ENCODE data around the gene ARHGAP32. TPM values are rescaled to one million over a fixed set of nuclear protein-coding genes. Genes with fewer than 3 reads are reported as not detected.
"Not testable (repeated sequence)": the region's sequence is repeated elsewhere in the genome, so short reads cannot be mapped to it uniquely, and the experiment has no call there.

ARHGAP32 gene
- total RNA-seq, 1 donor, result 4.9 TPM

DNA sequence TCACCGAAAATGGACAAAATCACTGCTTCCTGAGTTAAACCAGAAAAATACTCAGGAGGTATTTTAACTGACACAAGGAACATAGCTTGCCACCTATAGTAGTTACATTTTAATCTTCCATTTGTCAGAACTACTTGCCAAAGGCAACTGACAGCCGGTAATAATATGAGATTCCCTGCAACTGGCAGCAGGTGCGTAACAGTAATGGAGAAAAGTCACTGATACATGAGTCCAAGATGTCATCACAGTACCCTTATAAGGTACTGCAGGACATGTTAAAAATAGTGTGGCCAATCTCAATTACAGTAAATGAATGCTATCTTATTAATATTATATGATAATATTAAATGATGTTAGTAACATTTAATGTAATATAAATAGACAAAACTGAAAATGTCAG is 21.1 kb upstream of the ARHGAP32 start:
- Histone ChIP-seq H3K4me3 (ENCODE audit: low read length) (no peak overlapping the region), H3K27me3 (ENCODE audit: insufficient read depth, low read length) (no peaks in the 10 kb centered on the region), H3K9me3 (ENCODE audit: low read depth, low read length) (no peaks in the 10 kb centered on the region), H3K4me1 (ENCODE audit: insufficient read depth, low read length) (no peaks in the 10 kb centered on the region)

DNA sequence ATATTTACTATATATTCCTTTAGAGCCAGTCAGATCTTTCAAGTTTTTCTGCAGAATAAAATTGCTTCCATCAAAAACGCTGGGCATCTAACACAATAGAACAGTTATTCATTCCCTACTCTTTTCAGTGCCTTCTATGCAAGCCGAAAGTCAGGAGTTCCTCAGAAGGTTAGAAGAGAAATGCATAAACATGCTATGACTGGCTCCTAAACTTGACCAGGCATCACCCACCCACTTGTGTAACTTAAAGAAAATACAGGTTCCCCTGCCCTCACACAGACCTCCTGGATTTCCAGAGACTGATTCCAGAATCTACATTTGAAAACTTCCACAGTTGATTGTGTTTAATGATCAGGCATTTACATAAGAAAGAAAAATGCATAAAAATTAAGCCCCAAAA is 19.3 kb upstream of the ARHGAP32 start:
- Histone ChIP-seq H3K9me3 (ENCODE audit: low read depth, low read length) (no peaks in the 10 kb centered on the region), H3K4me3 (ENCODE audit: low read length) (no peak overlapping the region), H3K27me3 (ENCODE audit: insufficient read depth, low read length) (no peaks in the 10 kb centered on the region), H3K4me1 (ENCODE audit: insufficient read depth, low read length) (no peaks in the 10 kb centered on the region)

DNA sequence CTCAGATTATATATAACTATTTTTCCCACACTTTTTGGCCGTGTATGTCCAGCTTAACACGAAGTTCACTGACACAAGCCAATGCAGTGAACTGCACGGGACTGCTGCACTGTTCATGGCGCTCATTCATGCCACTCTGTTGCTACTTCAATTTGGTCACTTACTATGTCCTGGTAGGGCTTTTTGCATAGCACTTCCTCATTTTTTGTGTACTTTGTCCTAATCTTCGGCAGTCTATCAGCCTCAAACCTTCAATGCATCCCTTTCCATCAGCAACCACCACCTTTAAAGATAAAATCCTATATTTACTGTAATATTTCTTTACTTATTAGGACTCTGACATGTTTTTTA is 18.7 kb upstream of the ARHGAP32 start:
- no peaks in the 10 kb centered on the region for H3K9me3 ChIP-seq (ENCODE audit: low read depth, low read length)
- H3K4me3 ChIP-seq (ENCODE audit: low read length), result no peak overlapping the region
- H3K27me3 ChIP-seq (ENCODE audit: insufficient read depth, low read length), result no peaks in the 10 kb centered on the region
- no peaks in the 10 kb centered on the region for H3K4me1 ChIP-seq (ENCODE audit: insufficient read depth, low read length)

DNA sequence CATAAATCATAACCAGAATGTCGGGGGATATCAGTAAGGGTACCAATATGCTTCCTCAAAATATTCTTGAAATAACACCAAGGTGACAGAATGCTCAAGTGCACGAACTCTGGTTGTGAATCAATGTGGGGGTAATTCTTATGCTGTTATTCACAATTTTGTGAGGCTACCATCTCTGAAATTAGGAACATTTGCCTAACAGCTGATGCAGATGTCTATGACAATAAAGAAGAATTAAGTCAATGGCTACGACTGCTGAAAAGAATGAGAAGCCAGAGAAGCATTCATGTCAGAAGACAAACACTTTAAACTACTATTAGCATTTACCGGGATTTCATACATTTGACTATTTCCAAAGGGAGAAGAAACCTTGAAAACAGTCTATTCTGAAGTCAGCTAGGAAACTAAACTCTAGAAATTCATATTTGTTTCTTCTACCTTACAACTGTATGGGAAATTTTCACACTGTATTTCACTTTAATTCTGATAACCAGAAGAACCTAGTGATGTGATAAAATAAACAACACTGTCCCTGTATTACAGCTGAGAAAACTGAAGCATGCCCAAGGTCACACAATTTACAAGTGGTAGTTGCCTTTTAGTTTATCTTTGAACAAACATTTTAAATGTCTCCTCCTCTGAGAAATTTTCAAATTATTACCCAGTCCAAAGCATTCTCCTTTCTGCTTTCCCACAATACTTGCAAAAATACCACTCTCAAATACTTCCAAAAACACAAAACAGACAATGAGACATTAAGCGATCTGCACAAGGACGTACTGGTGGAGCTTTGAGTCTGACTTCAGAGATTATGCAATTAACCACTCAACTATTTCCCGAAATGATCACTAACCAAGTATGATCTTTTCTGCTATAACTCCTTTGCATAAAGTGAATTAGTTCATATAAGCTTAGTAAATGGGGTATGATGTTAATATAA is 18.0 kb upstream of the ARHGAP32 start:
- H3K4me3 ChIP-seq (ENCODE audit: low read length), result no peak overlapping the region
- no peaks in the 10 kb centered on the region for H3K9me3 ChIP-seq (ENCODE audit: low read depth, low read length)
- no peaks in the 10 kb centered on the region for H3K27me3 ChIP-seq (ENCODE audit: insufficient read depth, low read length)

DNA sequence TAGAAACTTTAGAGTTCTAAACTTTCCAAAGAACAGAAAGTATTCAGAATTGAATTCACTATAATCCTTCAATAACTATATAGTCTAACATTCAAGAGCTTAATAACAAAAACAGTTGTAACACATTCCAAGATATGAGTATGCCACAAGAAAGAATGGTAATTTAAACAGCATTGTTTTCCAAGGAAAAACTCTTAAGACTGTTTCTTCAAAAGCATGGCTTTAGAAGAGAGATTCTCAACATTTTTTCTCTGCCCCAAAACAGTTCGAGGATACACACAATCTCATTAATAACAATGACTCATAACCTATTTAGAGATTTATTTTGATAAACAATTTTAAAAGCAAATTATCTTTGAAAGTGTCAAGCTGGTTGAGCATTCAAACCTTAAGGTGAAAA is 16.7 kb upstream of the ARHGAP32 start:
- Histone ChIP-seq H3K27me3 (ENCODE audit: insufficient read depth, low read length) (no peaks in the 10 kb centered on the region), H3K9me3 (ENCODE audit: low read depth, low read length) (no peaks in the 10 kb centered on the region), H3K4me1 (ENCODE audit: insufficient read depth, low read length) (no peaks in the 10 kb centered on the region), H3K4me3 (ENCODE audit: low read length) (no peak overlapping the region)

More for the DNA sequence above, 18.0 kb upstream of the ARHGAP32 start:
- H3K4me1 ChIP-seq (ENCODE audit: insufficient read depth, low read length), result no peaks in the 10 kb centered on the region

DNA sequence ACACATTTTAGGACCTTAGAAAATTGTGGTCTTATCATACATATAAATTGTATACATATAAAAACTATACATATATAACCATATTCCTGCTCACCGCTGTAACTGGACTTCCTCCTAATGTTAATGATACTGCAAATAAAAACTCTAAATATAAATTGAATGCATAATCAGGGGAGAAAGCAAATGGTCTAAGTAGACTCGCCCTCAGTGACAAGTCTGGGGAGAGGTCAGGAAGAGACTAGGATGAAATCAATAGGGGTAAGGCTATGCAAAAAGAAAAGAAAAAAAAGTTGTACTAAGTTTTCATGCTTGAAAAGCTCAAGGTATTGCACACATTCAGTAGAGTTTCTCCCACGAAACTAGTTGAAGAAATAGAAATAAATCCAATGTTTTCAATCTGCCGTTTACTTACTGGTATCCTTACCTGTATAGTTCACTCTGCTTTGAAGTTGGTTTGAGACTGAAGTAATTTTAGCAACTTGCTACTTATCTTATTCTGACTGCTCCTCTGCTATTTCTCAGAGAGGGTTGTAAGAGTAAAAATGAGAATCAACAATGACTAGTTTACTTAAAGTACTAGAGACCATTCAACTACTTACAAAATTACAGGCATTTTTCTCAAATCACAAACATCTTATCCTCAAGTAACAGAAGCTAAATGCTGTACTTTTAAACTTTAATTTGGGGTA is 12.2 kb upstream of the ARHGAP32 start:
- H3K27me3 ChIP-seq (ENCODE audit: insufficient read depth, low read length), result no peaks in the 10 kb centered on the region
- H3K4me1 ChIP-seq (ENCODE audit: insufficient read depth, low read length), result no peaks in the 10 kb centered on the region
- H3K9me3 ChIP-seq (ENCODE audit: low read depth, low read length), result no peaks in the 10 kb centered on the region
- no peak overlapping the region for H3K4me3 ChIP-seq (ENCODE audit: low read length)

DNA sequence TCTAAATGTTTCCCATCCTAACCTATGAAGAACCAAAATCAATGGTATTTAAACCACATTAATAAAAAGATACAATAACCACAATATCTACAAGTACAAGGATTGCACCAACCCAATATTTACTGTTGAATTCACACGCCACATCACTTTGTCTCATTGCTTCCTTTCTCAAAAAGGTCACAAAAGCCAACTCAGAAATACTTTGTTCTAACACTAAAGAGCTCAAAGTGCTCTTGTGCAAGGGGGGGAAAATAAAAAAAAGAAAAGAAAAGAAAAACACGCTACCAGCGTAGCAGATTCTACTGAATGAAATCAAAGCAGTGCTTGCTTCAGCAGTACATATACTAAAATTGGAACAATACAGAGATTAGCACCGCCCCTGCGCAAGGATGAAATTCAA is 10.5 kb upstream of the ARHGAP32 start:
- Histone ChIP-seq H3K9me3 (ENCODE audit: low read depth, low read length) (no peaks in the 10 kb centered on the region), H3K4me3 (ENCODE audit: low read length) (no peak overlapping the region), H3K27me3 (ENCODE audit: insufficient read depth, low read length) (no peaks in the 10 kb centered on the region), H3K4me1 (ENCODE audit: insufficient read depth, low read length) (no peaks in the 10 kb centered on the region)

DNA sequence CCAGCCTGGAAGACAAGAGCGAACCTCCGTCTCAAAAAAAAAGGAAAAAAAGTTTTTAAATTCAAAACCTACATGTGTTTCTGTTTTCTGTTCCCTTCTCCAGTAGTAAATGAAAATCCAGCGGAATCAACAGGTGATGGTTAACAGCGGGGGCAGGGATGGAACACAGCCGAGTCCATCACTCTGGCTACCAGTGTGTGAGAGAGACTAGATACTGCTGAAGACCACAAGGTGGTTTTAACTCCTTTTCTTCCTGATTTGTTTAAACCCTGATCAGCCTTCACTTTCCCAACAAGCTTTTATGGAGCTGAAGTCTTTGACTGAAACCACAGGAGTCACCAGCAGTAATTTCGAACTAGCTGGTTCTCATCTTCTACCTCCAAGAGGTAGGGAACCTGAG is 3.6 kb upstream of the ARHGAP32 start:
- H3K4me1 ChIP-seq (ENCODE audit: insufficient read depth, low read length), result no peaks in the 10 kb centered on the region
- H3K27me3 ChIP-seq (ENCODE audit: insufficient read depth, low read length), result no peaks in the 10 kb centered on the region
- H3K9me3 ChIP-seq (ENCODE audit: low read depth, low read length), result no peaks in the 10 kb centered on the region
- no peak overlapping the region for H3K4me3 ChIP-seq (ENCODE audit: low read length)

DNA sequence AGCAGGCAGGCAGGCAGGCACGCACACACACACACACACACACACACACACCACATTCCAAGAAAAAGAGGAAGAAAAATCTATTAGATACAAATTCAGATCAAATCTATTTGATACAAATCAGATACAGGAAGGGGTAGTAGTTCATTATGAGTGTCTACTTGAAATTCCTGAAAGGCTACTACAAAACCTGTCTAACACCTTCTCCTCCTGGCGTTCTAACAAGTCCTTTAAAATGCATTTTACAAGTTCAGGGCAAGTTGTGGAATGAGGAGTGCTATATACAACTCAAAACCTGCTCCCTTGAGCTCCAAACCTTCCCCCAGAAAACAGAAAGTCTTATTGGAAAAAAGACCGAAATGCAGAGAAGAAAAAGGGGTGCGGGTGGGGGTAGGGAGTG is 476 bp downstream of the ARHGAP32 start:
- Histone ChIP-seq H3K9me3 (ENCODE audit: low read depth, low read length) (no peaks in the 10 kb centered on the region), H3K4me1 (ENCODE audit: insufficient read depth, low read length) (peaks cover 5% of the 10 kb centered on the region), H3K4me3 (ENCODE audit: low read length) (no peak overlapping the region), H3K27me3 (ENCODE audit: insufficient read depth, low read length) (no peaks in the 10 kb centered on the region)

DNA sequence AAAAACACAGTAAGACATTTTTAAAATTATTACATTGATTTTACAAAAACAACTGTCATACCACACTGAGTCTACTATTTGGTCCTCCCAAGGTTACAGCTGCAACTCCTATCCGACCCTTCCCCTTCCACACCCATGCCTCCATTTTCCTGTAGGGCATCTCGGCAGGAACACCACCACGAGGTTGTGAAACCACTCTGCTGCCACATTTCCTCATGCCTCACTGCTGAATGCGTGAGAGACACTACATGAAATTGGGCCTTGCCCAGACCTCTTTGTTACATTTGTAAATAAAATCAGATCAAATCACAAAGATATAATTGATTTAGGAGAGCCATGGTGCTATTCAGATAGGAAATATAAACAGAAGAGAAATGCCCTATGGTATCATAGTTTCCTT is 2.0 kb downstream of the ARHGAP32 start:
- H3K4me3 ChIP-seq (ENCODE audit: low read length), result no peak overlapping the region
- H3K4me1 ChIP-seq (ENCODE audit: insufficient read depth, low read length), result peaks cover 5% of the 10 kb centered on the region
- H3K9me3 ChIP-seq (ENCODE audit: low read depth, low read length), result no peaks in the 10 kb centered on the region
- H3K27me3 ChIP-seq (ENCODE audit: insufficient read depth, low read length), result no peaks in the 10 kb centered on the region

DNA sequence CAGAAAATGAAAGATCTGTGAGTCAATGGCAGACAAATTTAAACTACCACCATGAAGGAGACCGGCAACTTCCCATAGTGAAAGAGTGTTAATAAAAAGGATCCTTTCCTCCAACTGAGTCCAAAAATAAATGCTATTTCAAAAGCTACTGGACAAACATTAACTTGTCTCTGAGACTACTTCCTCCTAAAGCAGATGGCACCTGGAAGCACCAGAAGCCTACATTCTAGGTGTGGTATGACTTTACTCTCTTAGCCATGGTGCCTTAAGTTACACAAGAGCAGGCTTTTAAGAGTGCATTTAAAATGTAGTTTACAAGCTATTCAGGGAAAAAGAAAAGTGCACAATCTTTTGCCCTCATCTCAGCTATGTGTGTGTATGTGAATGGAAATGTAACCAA is 2.5 kb downstream of the ARHGAP32 start:
- Histone ChIP-seq H3K9me3 (ENCODE audit: low read depth, low read length) (no peaks in the 10 kb centered on the region), H3K27me3 (ENCODE audit: insufficient read depth, low read length) (no peaks in the 10 kb centered on the region), H3K4me1 (ENCODE audit: insufficient read depth, low read length) (peaks cover 5% of the 10 kb centered on the region), H3K4me3 (ENCODE audit: low read length) (no peak overlapping the region)

DNA sequence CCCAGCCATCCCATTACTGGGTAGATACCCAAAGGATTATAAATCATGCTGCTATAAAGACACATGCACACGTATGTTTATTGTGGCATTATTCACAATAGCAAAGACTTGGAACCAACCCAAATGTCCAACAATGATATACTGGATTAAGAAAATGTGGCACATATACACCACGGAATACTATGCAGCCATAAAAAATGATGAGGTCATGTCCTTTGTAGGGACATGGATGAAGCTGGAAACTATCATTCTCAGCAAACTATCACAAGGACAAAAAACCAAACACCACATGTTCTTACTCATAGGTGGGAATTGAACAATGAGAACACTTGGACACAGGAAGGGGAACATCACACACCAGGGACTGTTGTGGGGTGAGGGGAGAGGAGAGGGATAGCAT is 7.0 kb downstream of the ARHGAP32 start:
- not testable (repeated sequence) for H3K4me1 ChIP-seq (ENCODE audit: insufficient read depth, low read length); H3K9me3 ChIP-seq (ENCODE audit: low read depth, low read length); H3K4me3 ChIP-seq (ENCODE audit: low read length); H3K27me3 ChIP-seq (ENCODE audit: insufficient read depth, low read length)

DNA sequence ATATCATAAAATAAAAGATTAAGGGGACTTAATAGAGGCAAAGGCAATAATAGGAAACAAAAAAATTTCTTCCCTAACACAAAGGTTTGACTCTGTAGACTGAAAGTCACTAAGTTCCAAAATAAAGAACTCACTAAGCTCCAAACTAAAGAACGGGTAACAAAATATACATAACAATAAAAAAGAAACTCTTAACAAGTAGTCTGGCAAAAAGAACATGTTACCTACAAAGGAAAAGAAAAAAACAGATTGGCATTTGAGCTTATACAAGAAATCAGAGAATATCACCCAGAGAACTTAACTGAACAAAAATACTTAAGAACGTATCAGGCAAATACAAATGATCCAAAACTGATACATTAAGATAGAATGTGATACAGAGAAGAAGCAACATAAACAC is 7.5 kb downstream of the ARHGAP32 start:
- no peak overlapping the region for H3K4me3 ChIP-seq (ENCODE audit: low read length)
- H3K4me1 ChIP-seq (ENCODE audit: insufficient read depth, low read length), result no peaks in the 10 kb centered on the region
- H3K9me3 ChIP-seq (ENCODE audit: low read depth, low read length), result no peaks in the 10 kb centered on the region
- H3K27me3 ChIP-seq (ENCODE audit: insufficient read depth, low read length), result no peaks in the 10 kb centered on the region

DNA sequence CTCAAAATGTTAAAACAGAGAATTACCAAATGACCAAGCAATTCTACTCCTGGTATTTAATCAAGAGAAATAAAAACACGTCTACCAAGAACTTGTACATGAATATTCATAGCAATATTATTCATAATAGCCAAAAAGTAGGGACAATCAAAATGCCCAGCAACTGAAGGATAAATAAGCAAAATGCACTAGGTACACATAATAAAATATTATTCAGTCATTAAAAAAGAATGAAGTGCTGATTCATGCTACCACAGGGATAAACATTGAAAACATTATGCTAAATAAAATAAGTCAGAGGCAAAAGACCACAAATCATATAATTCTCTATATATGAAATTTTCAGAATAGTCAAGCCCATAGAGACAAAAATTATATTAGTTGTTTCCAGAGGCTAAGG is 24.8 kb downstream of the ARHGAP32 start:
- Histone ChIP-seq H3K27me3 (ENCODE audit: insufficient read depth, low read length) (no peaks in the 10 kb centered on the region), H3K9me3 (ENCODE audit: low read depth, low read length) (peaks cover 17% of the 10 kb centered on the region), H3K4me3 (ENCODE audit: low read length) (no peak overlapping the region), H3K4me1 (ENCODE audit: insufficient read depth, low read length) (no peaks in the 10 kb centered on the region)

DNA sequence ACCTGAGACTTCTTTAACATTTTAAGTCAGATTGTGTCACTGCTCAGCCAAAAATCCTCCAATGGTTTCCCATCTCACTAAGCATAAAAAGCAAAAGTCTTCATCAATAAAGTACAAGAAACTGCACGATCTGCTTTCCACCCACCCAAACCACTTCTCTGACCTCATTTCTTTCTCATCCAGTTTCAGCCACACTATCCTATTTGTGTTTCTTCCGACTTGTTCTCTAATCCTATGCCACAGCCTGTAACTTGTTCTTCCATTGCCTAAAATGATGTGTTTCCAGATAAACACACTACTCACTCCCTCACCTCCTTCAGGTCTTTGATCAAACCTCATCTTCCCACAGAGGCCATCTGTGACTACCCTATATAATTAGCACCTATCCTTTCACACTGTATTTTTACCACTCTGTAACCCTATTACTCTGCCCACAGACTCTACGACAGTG is 28.4 kb downstream of the ARHGAP32 start:
- Histone ChIP-seq H3K4me3 (ENCODE audit: low read length) (no peak overlapping the region), H3K4me1 (ENCODE audit: insufficient read depth, low read length) (no peaks in the 10 kb centered on the region), H3K9me3 (ENCODE audit: low read depth, low read length) (peaks cover 17% of the 10 kb centered on the region), H3K27me3 (ENCODE audit: insufficient read depth, low read length) (no peaks in the 10 kb centered on the region)

DNA sequence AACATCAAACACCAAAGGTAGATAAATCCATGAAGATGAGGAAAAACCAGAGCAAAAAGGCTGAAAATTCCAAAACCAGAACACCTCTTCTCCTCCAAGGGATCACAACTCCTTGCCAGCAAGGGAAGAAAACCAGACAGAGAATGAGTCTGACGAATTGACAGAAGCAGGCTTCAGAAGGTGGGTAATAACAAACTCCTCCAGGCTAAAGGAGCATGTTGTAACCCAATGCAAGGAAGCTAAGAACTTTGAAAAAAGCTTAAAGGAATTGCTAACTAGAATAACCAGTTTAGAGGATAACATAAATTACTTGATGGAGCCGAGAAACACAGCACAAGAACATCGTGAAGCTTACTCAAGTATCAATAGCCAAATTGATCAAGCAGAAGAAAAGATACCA is 35.0 kb downstream of the ARHGAP32 start:
- H3K9me3 ChIP-seq (ENCODE audit: low read depth, low read length), result peaks cover 12% of the 10 kb centered on the region
- not testable (repeated sequence) for H3K4me3 ChIP-seq (ENCODE audit: low read length); H3K27me3 ChIP-seq (ENCODE audit: insufficient read depth, low read length); H3K4me1 ChIP-seq (ENCODE audit: insufficient read depth, low read length)
